G401 (cell line): ENCODE measurements around the gene SPPL3. TPM values are rescaled to one million over a fixed set of nuclear protein-coding genes. Genes with fewer than 3 reads are reported as not detected.
A peak's percentile ranks its signal among the peaks of the same experiment; 100 is the strongest.

ENCODE experiments used
- DNase-seq: peaks from one replicate; pipeline ENCODE4 v3.0.0-alpha.2; 2015; ENCODE audit warnings: low spot score
- in situ Hi-C: cut with HindIII; loops from 2 replicates; pipeline ENCODE4 v1.10.0; 2016; ENCODE audit warnings: low sequenced_read_pairs, mixed read lengths
- total RNA-seq: library from RNA; depleted of rRNA; stranded (reverse); fragments of >200 nt; shearing (Covaris generic); gene quantifications from 2 replicates; pipeline ENCODE4 v1.2.3, GENCODE V29; 2014; rRNA removed

SPPL3 gene
- total RNA-seq, 1 experiment from 2014 or later, result 12.2 TPM

DNA sequence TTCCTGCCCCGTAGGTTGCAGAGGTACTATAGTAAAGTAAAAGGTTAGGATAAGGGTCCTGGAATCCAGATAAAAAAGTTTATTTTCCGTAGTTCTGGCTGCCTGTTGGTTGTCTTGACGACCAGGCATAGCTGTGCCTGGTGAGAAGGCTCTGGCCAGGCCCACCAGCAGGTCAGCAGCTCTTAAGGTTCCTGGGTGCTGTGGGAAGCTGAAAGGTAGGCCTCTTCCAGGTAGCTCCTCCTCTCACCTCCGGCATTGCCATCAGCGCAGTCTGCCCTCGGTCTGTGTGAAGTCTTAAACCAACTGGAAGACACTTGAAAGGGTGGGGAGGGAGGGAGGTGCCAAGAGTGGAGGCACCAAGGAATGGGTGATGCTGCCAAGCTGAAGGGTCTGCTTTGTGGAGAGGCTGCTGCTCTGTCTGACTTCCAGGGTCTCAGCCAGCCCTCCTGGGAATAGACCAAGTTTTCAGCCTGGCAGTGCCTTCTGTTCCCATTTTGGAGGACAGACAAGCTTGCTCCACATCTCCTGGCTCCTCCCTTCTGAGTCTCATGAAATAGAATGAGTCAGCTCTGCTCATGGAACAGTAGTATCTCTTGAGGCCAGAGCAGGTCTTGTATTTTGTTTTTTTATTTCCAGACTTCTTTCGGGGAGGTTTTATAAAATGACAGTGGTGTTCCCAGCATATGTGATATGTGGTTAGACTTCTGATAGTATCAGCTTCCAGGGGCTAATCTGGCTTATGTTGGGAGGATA is 183.7 kb downstream of the SPPL3 start:
- peak; percentile 17 for DNase-seq
- in situ Hi-C loops, result no loop called here

GRCh38 chr12:120719496-120720233 is 184.5 kb downstream of the SPPL3 start:
- no peak for DNase-seq
- in situ Hi-C loops, result no loop called here

DNA sequence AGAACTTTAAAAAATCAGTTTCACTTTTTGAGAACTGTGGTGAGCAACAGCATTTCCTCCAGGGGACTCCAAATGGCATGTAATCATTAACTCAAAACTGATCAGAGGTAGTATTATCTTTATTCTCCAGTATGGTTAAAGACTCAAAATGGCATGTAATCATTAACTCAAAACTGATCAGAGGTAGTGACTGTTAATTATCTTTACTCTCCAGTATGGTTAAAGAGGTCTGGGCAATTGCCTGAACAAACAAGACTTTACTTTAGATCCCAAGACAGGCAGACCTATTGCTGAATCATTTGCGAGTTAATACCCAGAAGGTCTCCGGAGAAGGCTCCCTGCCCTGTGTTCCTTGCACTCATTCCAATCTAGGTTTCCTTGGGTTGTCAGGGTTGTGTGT is 185.1 kb downstream of the SPPL3 start:
- in situ Hi-C loops, result no loop called here
- DNase-seq, result no peak

DNA sequence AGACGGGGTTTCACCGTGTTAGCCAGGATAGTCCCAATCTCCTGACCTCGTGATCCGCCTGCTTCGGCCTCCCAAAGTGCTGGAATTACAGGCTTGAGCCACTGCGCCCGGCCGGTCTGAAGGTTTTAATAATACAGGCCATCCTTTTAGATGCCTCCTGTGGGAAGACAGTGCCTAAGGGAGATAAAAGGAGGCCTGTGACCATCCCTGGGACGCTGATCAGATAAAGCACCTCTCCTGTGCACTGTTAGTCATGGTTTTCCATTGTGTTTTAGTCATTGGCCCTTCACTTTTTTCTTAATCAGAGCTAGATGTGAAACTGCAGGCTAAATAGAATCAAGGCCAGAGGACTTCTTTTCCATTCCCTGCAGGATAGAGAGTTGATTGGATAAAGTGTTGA is 186.1 kb downstream of the SPPL3 start:
- no peak for DNase-seq
- in situ Hi-C loops, result no loop called here

DNA sequence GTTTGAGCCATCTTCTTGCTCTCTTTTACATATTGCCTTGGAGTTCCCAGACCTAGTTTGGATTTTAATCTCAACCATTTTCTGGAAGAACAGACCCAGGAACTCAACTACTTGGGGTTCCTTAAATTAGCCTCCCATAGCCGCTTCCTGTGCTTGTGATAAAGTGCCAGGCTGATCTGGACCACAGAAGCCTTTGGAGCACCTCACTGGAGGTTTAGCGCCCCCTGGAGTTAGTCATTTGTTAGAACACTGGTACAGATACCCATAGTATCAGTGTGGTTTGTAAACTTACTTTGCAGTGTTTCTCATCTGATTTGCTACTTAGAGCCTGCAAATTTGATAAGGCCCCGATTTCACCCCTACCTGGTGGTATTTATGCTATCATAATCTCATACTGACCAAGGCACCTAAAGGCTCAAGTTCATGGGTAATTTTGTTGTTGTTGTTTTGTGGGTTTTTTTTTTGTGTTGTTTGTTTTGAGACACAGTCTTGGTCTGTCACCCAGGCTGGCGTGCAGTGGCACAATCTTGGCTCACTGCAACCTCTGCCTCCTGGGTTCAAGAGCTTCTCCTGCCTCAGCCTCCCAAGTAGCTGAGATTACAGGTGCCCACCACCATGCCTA is 190.2 kb downstream of the SPPL3 start:
- peak; percentile 89 for DNase-seq
- in situ Hi-C loops, result no loop called here

GRCh38 chr12:120712610-120713009 is 191.5 kb downstream of the SPPL3 start:
- in situ Hi-C loops, result no loop called here
- DNase-seq, result no peak

Other genes starting within 250 kb of the SPPL3 start
- 85.9 and 106 TPM in 2 replicates for gene MLEC, start 217.2 kb downstream of the SPPL3 start, total RNA-seq
- 47.0 and 53.8 TPM in 2 replicates for gene UNC119B, start 193.9 kb downstream of the SPPL3 start, total RNA-seq
- 9.3 and 11.4 TPM in 2 replicates for gene ACADS, start 178.5 kb downstream of the SPPL3 start, total RNA-seq
- gene HNF1A, start 74.2 kb upstream of the SPPL3 start, total RNA-seq, result not detected in 2 replicates
- gene C12orf43, start 112.1 kb upstream of the SPPL3 start, total RNA-seq, result 22.2 and 37.1 TPM in 2 replicates
- not detected in 2 replicates for gene OASL, start 134.9 kb upstream of the SPPL3 start, total RNA-seq
- gene P2RX7, start 228.5 kb upstream of the SPPL3 start, total RNA-seq, result not detected in 2 replicates